Stomach smooth muscle (tissue), 2 donors: ENCODE results near the gene SPATA6.
"Not testable (repeated sequence)": the region's sequence is repeated elsewhere in the genome, so short reads cannot be mapped to it uniquely, and the experiment has no call there.

ENCODE experiments used
- H3K27ac ChIP-seq: one replicate; pipeline ENCODE4 v1.7.0; 2013; ENCODE audit warnings: mild to moderate bottlenecking, low read length, inconsistent platforms
- H3K27me3 ChIP-seq, 2 donors: one replicate each; pipeline ENCODE4 v1.7.0; 2013; ENCODE audit warnings: low read length in 2 of 2; ENCODE audit not compliant: insufficient read depth in 2 of 2, control insufficient read depth in 1 of 2
- H3K36me3 ChIP-seq, 2 donors: one replicate each; pipeline ENCODE4 v1.7.0; 2013; ENCODE audit warnings: low read length in 2 of 2; ENCODE audit not compliant: control insufficient read depth in 2 of 2, insufficient read depth in 2 of 2
- H3K4me1 ChIP-seq: one replicate; pipeline ENCODE4 v1.7.0; 2013; ENCODE audit warnings: low read length; ENCODE audit not compliant: control insufficient read depth, insufficient read depth
- H3K4me3 ChIP-seq, 2 donors: one replicate each; pipeline ENCODE4 v1.7.0; 2013; ENCODE audit warnings: low read length in 2 of 2
- H3K9ac ChIP-seq, 2 donors: one replicate each; pipeline ENCODE4 v1.7.0; 2013; ENCODE audit warnings: low read length in 2 of 2, mild to moderate bottlenecking in 1 of 2
- H3K9me3 ChIP-seq, 2 donors: one replicate each; pipeline ENCODE4 v1.7.0; 2013; ENCODE audit warnings: low read length in 2 of 2; ENCODE audit not compliant: control insufficient read depth in 2 of 2
- donor health status: healthy.
- donor health status: Pancreatic carcinoma.

The SPATA6 gene

DNA sequence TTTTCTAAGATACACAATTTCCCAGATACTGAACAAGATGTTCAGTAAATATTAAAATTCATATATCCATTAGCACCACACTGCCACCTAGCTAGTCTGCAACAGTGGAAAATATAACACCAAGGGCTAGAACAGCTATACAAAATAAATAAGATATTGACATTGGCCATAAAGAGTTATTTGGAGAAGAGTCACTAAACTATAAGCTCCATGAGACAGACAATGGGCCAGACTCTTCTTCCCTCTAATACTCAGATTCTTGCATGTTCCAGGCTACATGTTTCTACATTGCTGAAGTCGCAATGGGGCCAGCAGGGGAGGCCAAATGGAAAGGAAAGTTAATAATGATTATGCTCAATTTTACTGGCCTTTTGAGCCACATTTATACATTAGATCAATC, 21.5 kb downstream of the SPATA6 start:
- no peak overlapping the region for H3K4me3 ChIP-seq
- no peaks in the 10 kb centered on the region for H3K4me1 ChIP-seq
- H3K9ac ChIP-seq = no peak overlapping the region
- no peak overlapping the region for H3K27ac ChIP-seq
- H3K36me3 ChIP-seq = peaks cover 0 to 5% of the 10 kb centered on the region in 2 donors
- H3K27me3 ChIP-seq = no peaks in the 10 kb centered on the region
- no peaks in the 10 kb centered on the region for H3K9me3 ChIP-seq

DNA sequence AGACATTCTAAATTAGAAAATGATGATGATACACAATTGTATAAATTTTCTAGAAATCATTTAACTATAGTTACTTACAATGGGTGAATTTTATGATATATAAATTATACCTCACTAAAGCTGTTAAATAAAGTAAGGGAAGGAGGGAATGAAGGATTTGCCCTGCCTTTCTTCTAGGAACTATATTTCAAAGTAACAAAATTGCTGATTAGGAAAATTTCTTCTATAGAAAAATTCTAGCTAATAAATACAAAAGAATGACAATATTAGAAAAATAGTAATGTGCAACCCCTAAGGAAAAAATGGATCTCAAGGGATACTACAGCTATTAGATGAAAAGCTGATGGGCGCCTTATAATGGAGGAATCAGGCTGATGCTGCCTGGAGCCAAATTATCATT, 23.1 kb downstream of the SPATA6 start:
- Histone ChIP-seq H3K27ac (no peak overlapping the region), H3K4me1 (no peaks in the 10 kb centered on the region), H3K27me3 (no peaks in the 10 kb centered on the region), H3K9ac (no peak overlapping the region), H3K36me3 (peaks cover 0 to 5% of the 10 kb centered on the region in 2 donors), H3K9me3 (peaks cover 0 to 1% of the 10 kb centered on the region in 2 donors), H3K4me3 (no peak overlapping the region)

DNA sequence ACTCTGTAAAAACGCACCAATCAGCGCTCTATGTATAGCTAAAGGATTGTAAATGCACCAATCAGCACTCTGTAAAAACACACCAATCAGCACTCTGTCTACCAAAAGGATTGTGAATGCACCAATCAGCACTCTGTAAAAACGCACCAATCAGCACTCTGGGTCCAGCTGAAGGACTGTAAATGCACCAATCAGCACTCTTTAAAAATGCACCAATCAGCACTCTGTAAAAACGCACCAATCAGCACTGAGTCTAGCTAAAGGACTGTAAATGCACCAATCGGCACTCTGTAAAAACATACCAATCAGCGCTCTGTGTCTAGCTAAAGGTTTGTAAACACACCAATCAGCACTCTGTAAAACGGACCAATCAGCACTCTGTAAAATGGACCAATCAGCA, 27.8 kb downstream of the SPATA6 start:
- H3K9ac ChIP-seq, H3K9me3 ChIP-seq, H3K27ac ChIP-seq, H3K36me3 ChIP-seq, H3K4me1 ChIP-seq, H3K27me3 ChIP-seq, H3K4me3 ChIP-seq: not testable (repeated sequence)

DNA sequence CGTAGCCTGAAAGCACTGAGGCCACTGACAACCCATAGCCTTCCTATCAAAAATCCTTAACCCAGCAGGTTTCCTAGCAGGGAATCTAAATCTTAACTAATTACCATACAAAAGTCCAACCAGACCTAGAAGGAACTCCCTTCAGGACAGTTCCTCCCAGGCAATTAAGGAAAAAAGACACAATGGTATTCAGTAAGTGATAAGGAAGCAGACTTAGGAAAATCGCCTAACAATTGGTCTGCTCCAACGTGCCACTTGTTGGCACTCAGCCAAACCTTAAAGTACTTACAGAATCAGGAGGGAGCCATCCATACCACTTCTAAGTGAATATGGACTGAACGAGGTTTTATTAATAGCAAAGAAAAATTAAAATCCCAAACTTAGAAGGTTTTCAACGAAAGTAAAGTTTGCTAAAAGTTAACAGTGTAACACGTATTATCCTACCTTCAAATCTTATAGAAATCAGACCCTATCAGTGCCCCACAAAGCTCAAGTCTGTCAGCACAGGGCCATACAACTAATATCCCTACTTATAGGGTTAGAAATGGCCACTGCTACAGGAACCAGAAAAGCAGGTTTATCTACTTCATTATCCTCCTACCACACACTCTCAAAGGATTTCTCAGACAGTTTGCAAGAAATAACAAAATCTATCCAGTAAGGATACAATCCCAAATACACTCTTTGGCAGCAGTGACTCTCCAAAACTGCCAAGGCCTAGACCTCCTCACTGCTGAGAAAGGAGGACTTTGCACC, 29.0 kb downstream of the SPATA6 start:
- Histone ChIP-seq H3K4me1 (no peaks in the 10 kb centered on the region), H3K4me3 (no peak overlapping the region), H3K27ac (no peak overlapping the region), H3K27me3 (no peaks in the 10 kb centered on the region), H3K9me3 (peaks cover 0 to 3% of the 10 kb centered on the region in 2 donors), H3K9ac (no peak overlapping the region), H3K36me3 (peaks cover 0 to 5% of the 10 kb centered on the region in 2 donors)

DNA sequence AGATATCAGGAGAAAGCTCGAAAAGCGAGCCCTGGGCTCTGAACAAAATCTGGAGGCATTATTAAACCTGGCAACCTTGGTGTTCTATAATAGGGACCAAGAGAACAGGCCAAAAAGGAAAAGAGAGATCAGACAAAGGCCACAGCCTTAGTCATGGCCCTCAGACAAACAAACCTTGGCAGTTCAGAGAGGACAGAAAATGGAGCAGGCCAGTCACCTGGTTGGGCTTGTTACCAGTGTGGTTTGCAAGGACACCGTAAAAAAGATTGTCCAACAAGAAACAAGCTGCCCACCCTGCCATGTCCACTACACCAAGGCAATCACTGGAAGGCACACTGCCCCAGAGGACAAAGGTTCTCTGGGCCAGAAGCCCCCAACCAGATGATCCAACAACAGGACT, 31.2 kb downstream of the SPATA6 start:
- not testable (repeated sequence) for H3K4me1 ChIP-seq, H3K9me3 ChIP-seq, H3K27me3 ChIP-seq, H3K36me3 ChIP-seq, H3K4me3 ChIP-seq, H3K27ac ChIP-seq, H3K9ac ChIP-seq

DNA sequence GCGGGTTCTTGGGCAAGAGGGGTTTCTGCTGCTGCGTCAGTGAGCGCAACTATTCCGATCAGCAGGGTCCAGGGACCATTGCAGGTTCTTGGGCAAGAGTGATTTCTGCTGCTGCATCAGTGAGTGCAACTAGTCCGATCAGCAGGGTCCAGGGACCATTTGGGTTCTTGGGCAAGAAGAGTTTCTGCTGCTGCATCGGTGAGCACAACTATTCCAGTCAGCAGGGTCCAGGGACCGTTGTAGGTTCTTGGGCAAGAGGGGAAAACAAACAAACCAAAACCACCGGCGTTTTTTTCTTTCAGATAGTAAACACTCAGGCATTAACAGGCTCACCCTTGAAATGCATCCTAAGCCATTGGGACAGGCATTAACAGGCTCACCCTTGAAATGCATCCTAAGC, 32.6 kb downstream of the SPATA6 start:
- Histone ChIP-seq H3K4me3 (no peak overlapping the region), H3K9me3 (peaks cover 3% of the 10 kb centered on the region in 2 donors), H3K27ac (no peak overlapping the region)

DNA sequence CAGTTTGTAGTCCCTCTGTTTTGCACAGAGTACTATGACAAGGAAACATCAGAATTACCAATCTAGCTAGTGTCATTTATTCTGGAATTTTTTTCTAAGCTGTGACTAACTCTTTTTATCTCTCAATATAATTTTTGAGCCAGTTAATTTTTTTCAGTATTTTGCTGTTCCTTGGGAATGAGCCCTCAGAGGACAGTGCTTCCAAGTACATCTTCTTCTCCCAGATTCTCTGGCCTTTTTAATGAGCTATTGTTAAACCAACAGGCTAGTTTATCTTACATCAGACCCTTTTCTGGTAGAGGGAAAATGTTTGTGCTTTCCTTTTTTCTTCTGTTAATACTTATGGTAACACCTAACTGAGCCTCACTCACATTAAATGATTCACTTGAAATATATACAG, 34.6 kb downstream of the SPATA6 start:
- not testable (repeated sequence) for H3K27me3 ChIP-seq, H3K27ac ChIP-seq, H3K4me3 ChIP-seq, H3K36me3 ChIP-seq, H3K9ac ChIP-seq, H3K9me3 ChIP-seq, H3K4me1 ChIP-seq

More for the DNA sequence above, 32.6 kb downstream of the SPATA6 start:
- Histone ChIP-seq H3K4me1 (no peaks in the 10 kb centered on the region), H3K9ac (no peak overlapping the region), H3K27me3 (no peaks in the 10 kb centered on the region), H3K36me3 (no peaks in the 10 kb centered on the region)

DNA sequence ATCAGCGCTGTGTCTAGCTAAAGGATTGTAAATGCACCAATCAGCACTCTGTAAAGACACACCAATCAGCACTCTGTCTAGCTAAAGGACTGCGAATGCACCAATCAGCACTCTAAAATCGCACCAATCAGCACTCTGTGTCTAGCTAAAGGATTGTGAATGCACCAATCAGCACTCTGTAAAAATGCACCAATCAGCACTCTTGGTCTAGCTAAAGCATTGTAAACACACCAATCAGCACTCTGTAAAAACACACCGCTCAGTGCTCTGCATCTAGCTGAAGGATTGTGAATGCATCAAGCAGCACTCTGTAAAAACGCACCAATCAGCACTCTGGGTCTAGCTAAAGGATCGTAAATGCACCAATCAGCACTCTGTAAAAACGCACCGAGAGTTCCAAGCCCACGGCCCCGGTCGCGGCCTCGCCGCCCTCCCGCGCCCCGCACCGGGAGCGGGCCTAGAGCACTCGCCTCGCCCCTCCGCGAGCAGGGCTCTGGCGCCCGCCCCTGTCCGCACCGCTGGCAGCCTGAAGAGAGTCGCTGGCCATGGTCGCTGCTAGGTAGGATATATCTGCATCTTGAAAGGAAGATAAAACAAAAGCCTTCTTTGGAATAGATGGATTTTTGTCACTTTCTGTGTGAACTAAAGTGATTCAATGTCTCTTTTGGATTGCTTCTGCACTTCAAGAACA, 36.5 kb downstream of the SPATA6 start:
- H3K27me3 ChIP-seq, H3K9me3 ChIP-seq, H3K9ac ChIP-seq, H3K36me3 ChIP-seq, H3K27ac ChIP-seq, H3K4me1 ChIP-seq, H3K4me3 ChIP-seq: not testable (repeated sequence)

DNA sequence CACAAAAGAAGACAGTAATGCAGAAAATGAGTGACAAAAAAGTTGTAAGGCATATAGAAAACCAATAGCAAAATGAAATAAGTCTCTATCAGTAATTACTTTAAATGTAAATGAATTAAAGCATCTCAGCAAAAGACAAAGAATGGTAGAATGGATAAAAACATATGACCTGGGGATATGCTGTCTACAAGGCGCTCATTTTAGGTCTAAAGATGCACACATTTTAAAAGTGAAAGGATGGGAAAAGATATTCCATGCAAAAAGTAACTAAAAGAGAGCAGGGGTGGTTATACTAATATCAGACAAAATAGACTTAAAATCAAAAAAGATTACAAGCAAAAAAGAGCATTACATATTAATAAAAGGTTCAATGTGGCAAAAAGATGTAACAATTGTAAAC, 41.2 kb downstream of the SPATA6 start:
- H3K9me3 ChIP-seq = peaks cover 0 to 3% of the 10 kb centered on the region in 2 donors
- no peaks in the 10 kb centered on the region for H3K36me3 ChIP-seq
- H3K27me3 ChIP-seq = no peaks in the 10 kb centered on the region
- no peaks in the 10 kb centered on the region for H3K4me1 ChIP-seq
- no peak overlapping the region for H3K9ac ChIP-seq
- no peak overlapping the region for H3K27ac ChIP-seq
- H3K4me3 ChIP-seq = no peak overlapping the region

DNA sequence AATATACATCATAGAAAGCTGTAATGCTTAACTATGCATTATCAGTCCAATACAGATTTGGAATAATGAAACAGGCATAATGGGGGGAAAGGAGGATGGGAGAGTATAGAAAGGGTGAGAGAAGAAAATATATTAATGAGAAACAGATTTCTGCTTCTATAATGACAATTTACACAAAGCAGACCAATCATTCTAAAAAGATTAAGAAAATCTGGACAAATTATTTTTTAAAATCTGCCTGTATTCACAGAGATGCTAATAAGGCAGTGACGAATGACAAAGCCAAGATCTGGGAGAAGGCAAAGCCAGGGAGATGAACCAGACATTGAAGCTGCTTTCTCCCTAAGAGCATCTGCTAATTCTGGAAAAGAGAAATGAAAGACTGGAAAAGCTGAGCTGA, 50.0 kb downstream of the SPATA6 start:
- Histone ChIP-seq H3K9ac (no peak overlapping the region), H3K4me3 (no peak overlapping the region), H3K4me1 (no peaks in the 10 kb centered on the region), H3K27me3 (no peaks in the 10 kb centered on the region), H3K9me3 (no peaks in the 10 kb centered on the region), H3K36me3 (no peaks in the 10 kb centered on the region), H3K27ac (no peak overlapping the region)

DNA sequence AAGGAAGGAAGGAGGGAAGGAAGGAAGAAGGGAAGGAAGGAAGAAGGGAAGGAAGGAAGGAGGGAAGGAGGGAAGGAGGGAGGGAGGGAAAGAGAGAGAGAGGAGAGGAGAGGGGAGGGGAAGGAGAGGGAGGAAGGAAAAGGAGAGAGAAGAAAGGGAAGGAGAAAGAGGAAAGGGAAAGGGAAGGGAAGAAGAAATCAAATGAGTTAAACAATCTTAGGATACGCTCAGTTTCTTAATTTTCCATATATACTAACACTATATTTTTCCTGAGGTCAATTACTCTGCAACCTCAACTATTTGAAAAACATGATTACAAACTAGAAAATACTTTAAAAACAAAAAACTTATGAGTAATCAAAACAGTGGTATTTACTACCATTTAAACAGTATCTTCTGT, 53.3 kb downstream of the SPATA6 start:
- Histone ChIP-seq H3K27ac (no peak overlapping the region), H3K4me1 (no peaks in the 10 kb centered on the region), H3K9me3 (no peaks in the 10 kb centered on the region), H3K27me3 (no peaks in the 10 kb centered on the region), H3K9ac (no peak overlapping the region), H3K4me3 (no peak overlapping the region), H3K36me3 (no peaks in the 10 kb centered on the region)
